NOMO-1 treated with dmso at 0.1 percent for 144 hours (cell line): ENCODE data around the gene ADARB1.
A peak's percentile ranks its signal among the peaks of the same experiment; 100 is the strongest.

ENCODE experiments used
- DNase-seq: peaks from one replicate; lab custom pipeline; 2025; ENCODE audit not compliant: unreplicated experiment; lab: John Stamatoyannopoulos, UW

ADARB1 gene

DNA sequence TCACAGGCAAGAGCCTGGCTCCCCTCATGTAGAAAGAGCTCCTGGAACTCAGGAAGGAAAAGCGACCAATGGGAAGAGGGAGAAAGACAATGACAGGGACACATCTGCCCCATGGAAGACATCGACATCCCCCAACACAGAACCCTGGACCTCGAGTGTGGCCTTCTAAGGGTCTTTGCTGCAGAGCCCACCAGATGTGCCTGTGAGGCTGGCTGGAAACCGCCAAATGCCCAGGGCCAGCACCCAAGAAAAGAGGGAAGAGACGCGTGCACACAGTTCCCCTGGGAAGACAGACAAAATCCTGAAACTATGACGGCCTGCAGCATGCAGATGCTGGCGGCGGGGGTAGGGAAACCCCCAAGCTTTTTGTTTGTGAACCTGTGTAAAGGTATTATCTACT is 36.4 kb upstream of the ADARB1 start:
- no peak for DNase-seq

DNA sequence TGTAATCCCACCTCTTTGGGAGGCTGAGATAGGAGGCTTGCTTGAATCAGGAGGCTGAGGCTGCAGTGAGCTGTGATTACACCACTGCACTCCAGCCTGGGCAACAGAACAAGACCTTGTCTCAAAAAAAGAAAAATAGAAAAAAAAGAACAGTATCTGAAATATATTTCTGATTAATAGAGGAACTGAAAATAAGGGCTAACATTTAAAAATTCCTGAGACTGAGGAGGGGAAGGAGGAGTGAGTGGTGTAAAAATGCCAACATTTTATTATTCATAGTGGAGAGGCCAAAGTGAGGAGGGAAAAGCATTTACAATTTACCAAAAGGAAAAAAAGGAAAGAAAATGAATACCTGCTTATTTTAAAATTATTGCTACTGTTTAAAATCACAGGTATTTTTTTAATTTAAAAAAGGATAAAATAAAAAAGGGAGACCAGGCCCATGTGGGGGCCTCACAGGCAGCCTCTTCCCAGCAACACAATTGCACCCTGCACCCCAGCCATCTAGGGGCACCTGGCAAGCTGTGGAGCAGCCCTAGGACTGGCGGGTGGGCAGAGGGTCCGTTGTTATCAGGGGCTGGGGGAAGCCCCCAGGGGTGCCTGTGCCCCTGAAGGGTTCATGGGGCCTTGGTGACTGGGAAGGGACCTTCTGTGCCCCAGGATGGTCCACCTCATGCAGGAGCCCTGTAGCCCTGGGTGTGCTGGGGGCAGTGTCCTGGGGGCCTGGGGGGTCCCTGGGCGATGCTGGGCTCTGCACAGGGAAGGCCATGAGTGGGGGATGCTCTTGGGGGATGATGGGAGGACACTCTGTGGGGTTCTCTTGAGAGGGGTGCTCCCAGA is 34.8 kb upstream of the ADARB1 start:
- DNase-seq: no peak

DNA sequence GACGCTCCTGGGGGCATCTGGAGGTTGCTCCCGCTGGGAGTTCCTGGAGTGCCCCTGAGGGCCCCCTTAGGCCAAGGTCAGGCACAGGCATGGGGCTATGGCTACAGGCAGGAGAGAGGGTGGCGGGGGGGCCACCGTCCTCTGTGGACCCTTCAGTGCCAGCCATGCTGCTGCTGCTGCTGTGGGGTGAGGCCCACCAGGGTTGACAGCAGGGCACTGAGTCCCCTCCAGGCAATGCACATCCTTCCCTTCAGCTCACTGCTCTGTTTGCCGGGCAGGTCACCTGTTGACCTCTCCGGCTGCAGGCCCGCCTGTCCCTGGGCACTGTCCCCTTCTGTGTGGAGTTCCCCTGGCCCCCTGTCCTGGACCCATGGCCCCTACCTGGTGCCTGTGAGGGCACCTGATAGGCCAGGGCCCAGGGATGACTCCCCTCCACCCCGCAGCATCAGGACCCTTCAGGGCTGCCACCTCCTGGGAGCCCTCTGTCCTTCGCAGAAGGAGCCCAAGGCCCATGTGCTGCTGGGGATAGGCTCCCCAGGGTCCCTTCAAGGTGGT is 34.1 kb upstream of the ADARB1 start:
- DNase-seq: no peak

DNA sequence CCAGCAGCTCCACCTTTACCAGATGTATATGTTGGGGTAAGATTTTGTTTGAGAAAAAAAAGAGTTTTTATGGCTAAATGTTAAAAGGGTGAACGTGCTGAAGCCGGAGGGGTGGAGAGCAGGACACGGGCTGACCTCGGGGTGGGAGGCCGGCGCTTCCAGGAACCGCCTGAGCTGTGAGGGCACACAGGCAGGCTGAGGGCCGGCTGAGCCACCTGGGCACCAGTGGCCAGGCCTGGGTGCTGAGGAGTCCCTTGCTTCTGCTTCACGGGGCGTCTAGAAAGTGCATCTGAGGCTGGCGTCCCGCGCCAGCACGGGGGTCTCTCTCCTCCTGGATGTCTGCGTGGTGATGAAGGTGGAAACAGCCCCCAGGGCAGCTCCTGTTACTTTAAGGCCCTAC is 33.6 kb upstream of the ADARB1 start:
- no peak for DNase-seq

DNA sequence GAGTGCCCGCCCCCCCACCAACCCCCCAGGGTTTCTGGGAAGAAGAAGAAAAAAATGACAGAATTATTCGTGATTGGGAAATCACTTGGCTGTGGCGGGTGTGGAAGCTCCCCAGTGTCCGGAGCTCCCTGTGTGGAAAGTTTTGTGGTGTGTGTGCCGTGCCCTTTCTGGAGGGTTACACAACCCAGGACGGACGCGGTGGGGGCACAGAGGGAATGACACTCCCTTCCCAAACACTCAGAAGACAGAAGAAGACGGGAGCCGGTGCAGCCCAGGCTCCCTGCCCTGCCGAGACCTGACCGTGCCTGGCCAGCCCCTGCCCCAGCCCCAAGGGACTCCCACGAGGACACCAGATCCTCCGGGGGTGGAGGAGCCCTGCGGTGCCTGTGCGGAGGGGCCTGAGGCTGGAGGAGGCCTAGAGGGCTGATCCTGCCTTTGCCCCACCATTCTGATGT is 33.0 kb upstream of the ADARB1 start:
- peak; percentile 37 for DNase-seq

DNA sequence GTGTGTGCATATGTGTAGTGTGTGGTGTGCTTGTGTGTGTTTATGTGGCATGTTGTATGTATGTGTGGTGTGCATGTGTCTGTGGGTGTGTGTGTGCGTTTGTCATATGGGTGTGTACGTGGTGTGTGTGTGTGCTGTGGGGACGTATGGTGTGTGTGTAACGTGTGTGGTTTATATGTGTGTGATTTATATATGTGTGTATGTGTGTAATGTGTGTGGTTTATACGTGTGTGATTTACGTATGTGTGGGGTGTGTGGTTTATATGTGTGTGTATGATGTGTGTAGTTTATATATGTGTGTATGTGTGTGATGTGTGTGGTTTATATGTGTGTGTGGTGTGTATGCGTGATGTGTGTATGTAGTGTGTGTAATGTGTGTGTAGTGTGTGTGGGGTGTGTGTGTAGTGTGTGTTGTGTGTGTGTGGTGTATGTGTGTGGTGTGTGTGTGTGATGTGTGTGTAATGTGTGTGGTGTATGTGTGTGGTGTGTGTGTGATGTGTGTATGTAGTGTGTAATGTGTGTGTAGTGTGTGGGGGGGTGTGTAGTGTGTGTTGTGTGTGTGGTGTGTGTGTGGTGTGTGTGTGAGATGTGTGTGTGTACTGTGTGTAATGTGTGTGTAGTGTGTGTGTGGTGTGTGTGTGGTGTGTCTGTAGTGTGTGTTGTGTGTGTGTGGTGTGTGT is 32.3 kb upstream of the ADARB1 start:
- no peak for DNase-seq

DNA sequence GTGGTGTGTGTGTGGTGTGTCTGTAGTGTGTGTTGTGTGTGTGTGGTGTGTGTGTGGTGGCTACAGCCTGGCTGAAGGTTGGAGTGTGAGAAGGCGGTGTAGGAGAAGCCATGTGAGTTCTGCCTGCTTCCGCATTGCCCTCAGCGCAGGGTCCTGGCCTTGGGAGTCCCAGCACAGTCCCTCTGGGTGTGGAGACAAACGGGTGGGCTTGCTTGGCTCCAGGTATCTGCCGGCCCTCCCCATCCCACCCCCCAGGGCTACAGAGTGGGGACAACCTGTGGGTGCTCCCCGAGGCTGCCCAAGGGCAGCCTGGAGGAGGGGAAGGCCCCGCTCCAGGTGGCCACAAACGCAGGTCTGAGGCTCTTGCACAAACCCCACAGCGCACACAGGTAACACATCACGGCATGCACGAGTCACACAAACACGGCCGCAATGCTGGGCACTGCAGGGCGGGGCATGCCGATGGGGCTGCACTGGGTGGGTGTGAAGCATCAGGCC is 31.7 kb upstream of the ADARB1 start:
- DNase-seq: no peak

DNA sequence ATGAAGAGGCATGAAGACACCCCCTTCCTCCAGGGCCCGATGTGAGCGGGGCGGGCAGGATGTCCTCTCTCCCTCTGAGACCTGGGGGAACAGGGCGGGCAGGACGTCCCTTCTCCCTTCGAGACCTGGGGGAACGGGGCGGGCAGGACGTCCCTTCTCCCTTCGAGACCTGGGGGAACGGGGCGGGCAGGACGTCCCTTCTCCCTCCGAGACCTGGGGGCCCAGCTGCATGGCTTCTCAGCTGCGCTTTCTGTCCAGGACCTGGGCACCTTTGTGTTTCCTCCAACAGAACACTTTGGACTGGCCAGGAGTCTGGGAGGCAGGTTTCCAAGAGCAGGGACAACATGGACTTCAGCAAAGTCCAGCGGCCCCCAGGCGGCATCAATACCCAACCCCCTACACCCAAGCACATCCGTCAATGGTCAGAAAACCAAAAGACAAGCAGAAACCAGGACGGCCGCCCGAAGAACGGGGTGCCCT is 30.8 kb upstream of the ADARB1 start:
- DNase-seq: no peak

DNA sequence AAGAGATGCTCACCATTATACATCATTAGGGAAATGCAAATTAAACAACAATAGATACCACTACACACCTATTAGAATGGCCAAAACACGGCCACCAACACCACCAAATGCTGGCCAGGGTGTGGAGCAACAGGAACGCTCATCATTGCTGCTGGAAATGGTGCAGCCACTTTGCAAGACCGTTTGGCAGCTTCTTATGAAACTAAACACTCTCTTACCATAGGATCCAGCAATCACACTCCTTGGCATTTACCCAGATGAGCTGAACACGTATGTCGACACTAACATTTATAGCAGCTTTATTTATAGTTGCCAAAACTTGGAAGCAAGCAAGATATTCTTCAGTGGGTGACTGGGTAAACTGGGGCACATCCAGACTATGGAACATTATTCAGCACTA is 28.9 kb upstream of the ADARB1 start:
- DNase-seq: no peak

DNA sequence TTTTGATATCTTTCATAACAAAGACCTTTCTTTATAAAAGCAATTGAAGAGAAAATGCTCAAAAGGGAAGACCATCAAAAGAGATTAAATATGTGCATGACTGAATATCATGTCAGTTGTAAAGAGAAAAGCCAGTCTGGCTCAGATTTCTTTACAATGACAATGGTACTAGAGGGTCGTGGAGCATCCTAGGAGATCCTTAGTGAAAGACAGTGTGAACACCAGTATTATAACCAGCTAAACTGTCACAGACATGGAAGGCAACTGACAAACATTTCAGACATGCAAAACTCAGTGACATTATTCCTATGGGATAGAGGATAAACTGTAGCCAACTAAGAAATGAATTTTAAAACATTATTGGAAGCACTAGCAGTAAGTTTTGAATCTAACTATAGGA is 27.1 kb upstream of the ADARB1 start:
- no peak for DNase-seq

DNA sequence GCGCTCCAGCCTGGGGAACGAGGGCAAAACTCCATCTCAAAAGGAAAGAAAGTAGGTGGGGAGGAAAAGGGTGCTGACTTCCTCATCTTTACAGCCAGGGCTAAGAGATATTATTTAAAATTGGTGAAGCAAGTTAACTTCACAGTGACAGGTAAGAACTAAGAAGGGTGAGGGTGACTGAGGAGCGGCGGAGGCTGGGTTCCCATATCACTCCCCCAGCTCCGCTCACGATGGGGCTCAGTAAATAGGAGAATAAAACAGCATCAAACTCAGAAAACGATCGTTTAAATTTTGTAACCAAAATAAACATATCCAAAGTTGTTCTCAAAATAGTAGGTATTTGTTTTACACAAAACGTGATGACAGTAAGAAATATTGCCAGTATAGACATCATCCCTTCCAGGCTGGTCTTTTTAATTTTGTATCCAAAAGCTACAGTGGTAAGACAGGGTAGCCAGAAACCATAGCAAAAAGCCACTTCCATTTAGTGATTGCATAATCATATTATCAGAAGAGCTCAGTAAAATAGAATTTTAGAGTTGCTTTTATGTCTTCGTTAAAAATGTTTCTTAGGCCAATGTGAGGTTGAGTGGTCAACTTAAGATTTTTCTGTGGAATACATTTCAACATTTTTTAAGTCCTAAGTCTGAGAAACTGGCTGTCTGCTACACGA is 26.2 kb upstream of the ADARB1 start:
- DNase-seq: no peak

DNA sequence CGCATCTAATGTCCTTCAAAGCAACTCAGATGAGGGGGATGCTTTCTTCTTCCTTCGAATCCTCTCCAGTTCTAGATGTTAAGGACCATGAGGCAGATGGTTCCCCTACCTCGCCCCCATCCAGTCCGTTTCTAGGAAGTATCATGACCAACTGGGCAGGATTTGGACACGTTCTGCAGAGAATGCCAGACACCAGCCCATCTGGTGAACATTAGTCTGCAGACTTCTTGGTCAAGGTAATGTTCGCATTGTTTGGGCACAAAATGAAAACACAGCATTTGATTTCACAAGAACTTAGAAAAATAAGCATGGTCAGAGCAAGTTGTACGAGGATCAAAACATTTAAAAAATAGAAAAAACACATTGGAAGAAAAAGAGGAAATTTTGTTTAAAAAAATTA is 25.4 kb upstream of the ADARB1 start:
- DNase-seq: no peak

DNA sequence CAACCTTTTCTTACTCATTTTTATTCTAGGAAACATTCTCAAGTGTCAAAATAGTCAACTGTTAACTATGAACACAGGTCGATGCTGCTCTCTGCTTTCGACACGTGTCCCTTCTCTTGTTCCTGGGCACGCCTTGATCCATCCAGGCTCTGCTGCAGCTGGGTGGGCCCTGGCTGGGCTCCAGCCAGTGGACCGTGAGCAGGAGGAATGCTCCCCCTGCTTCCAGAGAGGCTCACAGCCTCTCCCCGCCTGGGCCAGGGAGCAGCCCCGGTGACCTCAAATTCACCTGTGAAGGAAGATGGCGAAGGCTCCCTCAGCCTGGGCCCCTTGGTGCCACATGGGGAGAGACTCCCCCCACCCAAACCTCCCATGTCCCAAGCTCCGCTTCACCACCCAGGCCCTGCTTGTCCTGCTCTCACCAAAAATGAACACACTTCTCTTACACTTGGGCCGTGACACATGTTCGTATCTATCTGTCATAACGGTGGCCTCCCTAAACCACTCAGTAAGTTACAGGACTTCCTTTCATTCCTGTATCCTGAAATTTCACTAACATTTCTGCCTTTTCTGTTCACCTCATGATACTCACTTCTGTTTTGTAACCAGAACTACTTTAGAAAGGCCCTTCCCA is 24.6 kb upstream of the ADARB1 start:
- DNase-seq: no peak

DNA sequence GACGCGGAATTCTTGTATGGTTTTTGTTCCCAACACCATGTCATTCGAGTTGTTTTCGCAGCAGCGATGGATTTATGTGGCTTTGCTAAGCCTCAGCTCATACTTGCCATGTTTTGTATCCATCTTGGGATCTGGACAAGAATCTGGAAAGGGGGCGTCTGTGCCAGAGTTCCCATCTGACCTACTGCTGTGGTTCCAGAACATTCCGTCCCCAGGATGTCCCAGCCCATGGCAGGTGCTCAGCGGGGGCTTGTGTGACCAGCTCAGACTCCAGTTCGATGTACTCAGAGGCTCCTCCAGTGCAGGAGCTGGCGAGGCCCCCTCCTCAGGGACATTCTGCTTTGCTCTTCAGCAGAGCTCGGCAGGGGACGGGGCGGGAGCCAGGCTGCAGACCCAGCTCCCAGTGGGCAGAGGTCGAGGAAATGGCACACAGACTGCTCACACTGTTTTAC is 24.0 kb upstream of the ADARB1 start:
- DNase-seq: no peak

DNA sequence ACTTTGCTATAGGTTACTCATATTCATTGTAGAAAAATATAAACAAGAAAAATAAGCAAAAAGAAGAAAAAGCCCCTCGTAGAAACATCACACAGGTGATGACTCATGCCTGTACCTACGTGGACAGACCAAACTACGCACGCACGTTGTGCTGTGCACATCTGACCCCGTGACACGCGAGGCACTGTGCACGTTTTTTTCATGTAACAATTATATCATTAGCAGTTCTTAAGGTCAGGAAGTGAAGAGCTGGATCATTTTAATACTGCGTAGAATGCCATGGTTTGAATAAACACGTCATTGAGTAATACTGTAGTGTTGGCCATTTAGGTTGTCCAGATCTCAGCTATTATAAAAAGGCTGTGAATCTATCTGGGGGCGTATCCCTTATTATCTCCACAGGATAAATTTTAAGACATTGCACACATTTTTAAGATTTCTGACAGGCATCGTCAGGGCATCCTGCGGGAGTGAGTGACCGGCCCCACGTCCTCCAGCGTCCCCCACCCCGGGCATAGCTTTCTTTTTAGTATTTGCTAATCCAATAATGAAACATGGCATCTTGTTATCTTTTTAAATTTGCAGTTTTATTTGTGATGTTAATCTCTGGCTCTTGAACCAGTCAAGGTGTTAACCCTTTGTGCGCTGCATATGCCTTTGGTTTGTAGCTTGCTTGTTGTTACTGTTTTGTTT is 23.4 kb upstream of the ADARB1 start:
- no peak for DNase-seq

DNA sequence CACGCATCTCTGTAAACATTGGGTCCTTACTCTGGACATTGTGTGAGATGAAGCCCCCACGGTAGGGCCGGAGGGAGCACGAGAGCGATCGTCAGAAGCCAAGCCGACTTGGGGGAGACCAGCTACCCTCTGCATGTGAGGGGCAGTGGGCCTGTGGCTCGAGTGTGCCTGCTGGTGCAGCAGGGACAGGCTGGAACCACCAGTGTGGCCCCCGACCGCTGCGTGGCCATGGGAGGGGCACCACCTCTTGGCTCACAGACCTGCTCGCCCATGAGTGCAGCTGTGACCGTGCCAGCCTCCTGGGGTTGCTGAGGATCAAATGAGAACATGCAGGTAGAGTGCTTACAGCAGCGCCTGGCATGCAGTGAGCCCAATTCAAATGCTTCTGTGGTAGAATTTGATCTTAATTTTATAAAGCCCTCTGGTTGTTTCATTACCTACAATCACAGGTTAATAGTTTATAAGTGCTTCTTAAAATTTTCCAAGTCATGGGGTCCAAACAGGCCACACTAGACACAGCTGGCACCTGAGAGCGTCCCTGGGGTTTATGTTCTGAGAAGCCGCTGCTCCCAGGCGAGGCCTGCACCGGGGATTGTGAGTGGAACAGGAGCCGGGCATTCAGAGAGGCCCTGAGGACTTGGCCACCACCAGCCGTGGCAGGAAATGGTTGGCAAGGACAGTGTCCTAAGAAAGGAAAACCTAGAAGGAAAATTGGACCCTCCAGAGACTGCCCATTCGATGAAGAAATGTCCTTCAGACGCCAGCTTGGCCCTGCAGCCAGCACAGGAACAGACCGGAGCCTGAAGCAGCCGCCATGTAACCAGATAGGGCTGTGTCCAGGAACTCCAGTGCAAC is 22.6 kb upstream of the ADARB1 start:
- no peak for DNase-seq

DNA sequence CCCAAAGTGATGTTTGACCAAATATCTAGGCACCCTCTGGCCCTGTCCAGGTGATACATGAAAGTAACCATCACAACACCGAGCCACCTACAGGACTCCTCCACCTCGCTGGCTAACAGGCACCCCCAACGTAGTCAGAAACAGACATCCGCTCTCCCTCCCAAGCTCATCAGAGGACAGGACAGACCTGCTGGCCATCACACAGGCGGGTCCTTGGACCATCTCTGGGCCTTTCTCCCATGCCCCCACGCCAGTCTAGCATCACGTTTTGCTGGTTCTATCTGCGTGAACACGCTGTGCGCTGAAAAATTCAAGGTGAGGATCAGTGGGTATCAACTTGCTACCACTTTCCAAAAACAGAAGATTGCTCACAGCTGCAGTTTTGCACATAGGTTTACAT is 21.4 kb upstream of the ADARB1 start:
- no peak for DNase-seq

DNA sequence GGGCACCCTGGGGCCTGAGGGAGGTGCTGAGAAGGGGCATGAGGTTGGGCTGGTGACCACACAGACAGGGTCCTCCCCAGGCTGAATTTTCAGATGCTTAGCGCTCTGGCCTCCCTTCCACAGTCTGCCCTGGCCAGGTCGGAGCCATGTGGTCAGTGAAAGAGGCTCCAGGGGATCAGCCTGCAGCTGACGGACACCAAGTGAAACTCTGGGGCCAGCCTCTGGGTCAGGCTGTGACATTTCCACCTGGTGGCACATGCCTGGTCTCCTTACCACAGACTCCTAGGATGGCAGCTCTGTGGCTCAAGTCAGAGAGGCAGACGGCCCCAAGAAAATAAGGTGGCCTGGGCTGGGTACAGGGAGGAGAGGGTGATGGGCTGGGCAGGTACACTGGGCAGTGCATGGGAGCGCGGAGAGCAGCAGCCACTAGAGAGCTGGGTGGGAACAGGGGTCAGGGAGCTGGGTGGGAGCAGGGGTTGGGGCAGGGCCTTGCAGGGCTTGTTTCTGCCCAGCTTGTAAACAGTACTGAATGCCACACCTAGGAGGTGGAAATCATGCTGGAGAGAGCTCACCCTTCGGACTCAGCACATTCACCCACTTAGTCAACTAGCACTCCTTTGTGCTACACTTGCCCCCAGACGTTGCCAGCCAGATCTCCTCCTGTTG is 20.7 kb upstream of the ADARB1 start:
- no peak for DNase-seq
